ENCODE measurements around the gene GULP1.

The GULP1 gene

DNA sequence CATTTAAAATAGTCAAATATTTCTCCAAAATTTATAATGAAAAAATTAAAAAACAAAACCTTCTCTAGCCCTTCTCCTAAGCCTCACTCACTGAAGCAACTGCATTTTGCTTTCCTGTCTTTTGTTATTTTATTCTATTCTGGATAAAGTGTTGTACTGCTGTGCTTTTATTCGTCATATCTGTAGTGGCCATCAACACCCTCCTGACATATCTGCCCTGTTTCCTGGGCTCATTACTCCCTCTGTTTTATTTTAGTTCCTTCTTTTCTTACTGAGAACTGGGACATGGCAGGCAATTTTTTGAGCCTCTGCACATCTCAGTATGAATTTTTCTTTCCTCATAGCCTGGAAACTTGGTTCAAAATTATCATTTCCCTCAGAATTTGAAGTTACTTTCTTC is 224.2 kb downstream of the GULP1 start:
- Histone ChIP-seq H3K27ac (ENCODE audit: poor library complexity, severe bottlenecking) (no peak overlapping the region), H3K36me3 (ENCODE audit: low read depth) (no peaks in the 10 kb centered on the region)
- ATAC-seq (ENCODE audit: low read depth): no peak

DNA sequence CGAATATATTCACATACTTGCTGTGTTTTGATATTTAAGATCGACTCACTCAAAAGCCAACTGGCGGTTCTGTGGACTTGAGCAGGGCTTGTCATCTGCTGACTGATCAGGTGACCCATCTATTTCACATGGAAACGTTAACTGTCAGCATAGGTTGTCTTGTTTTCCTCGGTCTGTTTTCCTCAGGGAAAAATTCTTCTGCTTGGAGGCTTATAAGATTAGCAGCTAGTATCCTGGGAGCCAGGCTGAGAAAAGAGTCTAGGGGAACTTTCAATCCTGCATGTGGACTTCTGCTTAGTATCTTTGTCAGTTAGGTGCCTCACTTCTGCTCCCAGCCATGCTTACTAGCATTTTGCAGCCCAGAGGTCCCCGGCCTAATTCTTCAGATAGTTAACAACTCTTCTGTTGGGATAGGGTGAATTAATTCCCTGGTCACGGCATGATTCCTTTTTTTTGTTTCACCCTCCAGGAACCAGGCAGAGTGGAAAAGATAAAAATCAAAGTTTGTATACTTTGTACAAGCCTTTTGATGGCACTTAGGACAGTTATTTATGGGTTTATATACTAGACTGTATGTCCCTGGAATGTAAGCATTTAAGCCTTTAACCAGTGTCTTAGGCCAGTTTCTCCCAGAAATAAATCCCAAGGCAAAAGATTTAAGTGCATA is 226.0 kb downstream of the GULP1 start:
- ATAC-seq (ENCODE audit: low read depth) (no peak), DNase-seq (ENCODE audit: low spot score) (no peak)
- no peaks in the 10 kb centered on the region for H3K36me3 ChIP-seq (ENCODE audit: low read depth)
- peaks cover 3% of the 10 kb centered on the region for H3K4me1 ChIP-seq (ENCODE audit: insufficient read depth, poor library complexity, severe bottlenecking)
- TF ChIP-seq, protein P1, sequence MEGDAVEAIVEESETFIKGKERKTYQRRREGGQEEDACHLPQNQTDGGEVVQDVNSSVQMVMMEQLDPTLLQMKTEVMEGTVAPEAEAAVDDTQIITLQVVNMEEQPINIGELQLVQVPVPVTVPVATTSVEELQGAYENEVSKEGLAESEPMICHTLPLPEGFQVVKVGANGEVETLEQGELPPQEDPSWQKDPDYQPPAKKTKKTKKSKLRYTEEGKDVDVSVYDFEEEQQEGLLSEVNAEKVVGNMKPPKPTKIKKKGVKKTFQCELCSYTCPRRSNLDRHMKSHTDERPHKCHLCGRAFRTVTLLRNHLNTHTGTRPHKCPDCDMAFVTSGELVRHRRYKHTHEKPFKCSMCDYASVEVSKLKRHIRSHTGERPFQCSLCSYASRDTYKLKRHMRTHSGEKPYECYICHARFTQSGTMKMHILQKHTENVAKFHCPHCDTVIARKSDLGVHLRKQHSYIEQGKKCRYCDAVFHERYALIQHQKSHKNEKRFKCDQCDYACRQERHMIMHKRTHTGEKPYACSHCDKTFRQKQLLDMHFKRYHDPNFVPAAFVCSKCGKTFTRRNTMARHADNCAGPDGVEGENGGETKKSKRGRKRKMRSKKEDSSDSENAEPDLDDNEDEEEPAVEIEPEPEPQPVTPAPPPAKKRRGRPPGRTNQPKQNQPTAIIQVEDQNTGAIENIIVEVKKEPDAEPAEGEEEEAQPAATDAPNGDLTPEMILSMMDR (IDR thresholded peaks at IDR 0.05; ENCODE audit: poor library complexity, severe bottlenecking): no peak
- no peaks in the 10 kb centered on the region for H3K9me3 ChIP-seq (ENCODE audit: severe bottlenecking)
- no peaks in the 10 kb centered on the region for H3K27me3 ChIP-seq (ENCODE audit: insufficient read depth, poor library complexity, severe bottlenecking)
- H3K4me3 ChIP-seq (ENCODE audit: severe bottlenecking): no peak overlapping the region
- no peak overlapping the region for H3K27ac ChIP-seq (ENCODE audit: poor library complexity, severe bottlenecking)

More for the DNA sequence above, 224.2 kb downstream of the GULP1 start:
- peaks cover 3% of the 10 kb centered on the region for H3K4me1 ChIP-seq (ENCODE audit: insufficient read depth, poor library complexity, severe bottlenecking)
- no peak overlapping the region for H3K4me3 ChIP-seq (ENCODE audit: severe bottlenecking)
- no peak for DNase-seq (ENCODE audit: low spot score)
- no peaks in the 10 kb centered on the region for H3K9me3 ChIP-seq (ENCODE audit: severe bottlenecking)
- H3K27me3 ChIP-seq (ENCODE audit: insufficient read depth, poor library complexity, severe bottlenecking): no peaks in the 10 kb centered on the region
- TF ChIP-seq, protein P1 (IDR thresholded peaks at IDR 0.05; ENCODE audit: poor library complexity, severe bottlenecking): no peak

DNA sequence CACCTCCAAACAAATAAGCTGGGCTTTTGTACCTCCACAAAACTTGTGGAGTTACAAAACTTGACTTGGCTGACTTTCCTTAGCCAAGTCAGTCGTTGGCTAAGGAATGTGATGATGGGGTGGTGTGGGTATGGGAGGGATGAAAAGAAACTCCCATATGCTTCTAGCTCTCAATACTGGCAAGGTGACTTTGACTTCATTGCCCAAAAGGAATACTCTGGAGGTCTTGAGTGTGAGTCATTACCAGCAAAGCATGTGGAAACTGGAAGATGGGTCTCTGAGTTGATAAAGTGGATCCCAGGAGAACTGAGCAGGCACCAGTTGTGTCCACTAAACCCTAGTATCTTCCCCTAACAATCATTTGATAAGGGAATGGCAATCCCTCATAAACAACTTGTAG is 226.7 kb downstream of the GULP1 start:
- H3K27me3 ChIP-seq (ENCODE audit: insufficient read depth, poor library complexity, severe bottlenecking): no peaks in the 10 kb centered on the region
- DNase-seq (ENCODE audit: low spot score): no peak
- H3K27ac ChIP-seq (ENCODE audit: poor library complexity, severe bottlenecking): no peak overlapping the region
- TF ChIP-seq, protein P1 (IDR thresholded peaks at IDR 0.05; ENCODE audit: poor library complexity, severe bottlenecking): no peak
- H3K4me3 ChIP-seq (ENCODE audit: severe bottlenecking): no peak overlapping the region
- H3K36me3 ChIP-seq (ENCODE audit: low read depth): no peaks in the 10 kb centered on the region
- peak; percentile 31; the same call in 1 of the 3 replicates for ATAC-seq (ENCODE audit: low read depth)
- no peaks in the 10 kb centered on the region for H3K9me3 ChIP-seq (ENCODE audit: severe bottlenecking)
- peaks cover 3% of the 10 kb centered on the region for H3K4me1 ChIP-seq (ENCODE audit: insufficient read depth, poor library complexity, severe bottlenecking)

DNA sequence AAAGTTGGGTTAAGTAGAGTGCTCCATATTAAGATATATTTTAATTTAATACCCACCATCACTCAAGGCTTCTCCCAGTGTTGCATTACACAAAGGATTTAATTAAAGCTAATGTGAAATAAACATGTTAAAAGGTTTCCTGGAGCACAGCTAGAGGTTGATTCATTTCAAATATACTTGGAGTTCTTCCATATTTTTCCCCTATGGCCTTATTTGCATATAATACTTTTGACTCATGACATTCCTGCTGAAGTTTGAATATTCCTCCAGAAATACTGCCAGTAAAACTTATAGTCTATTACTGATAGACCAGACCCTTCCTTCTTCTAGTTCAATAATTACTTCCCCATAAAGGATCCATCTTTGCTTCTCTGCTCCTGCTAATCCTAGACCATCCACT is 227.5 kb downstream of the GULP1 start:
- Histone ChIP-seq H3K4me3 (ENCODE audit: severe bottlenecking) (no peak overlapping the region), H3K9me3 (ENCODE audit: severe bottlenecking) (no peaks in the 10 kb centered on the region), H3K27me3 (ENCODE audit: insufficient read depth, poor library complexity, severe bottlenecking) (no peaks in the 10 kb centered on the region), H3K36me3 (ENCODE audit: low read depth) (no peaks in the 10 kb centered on the region), H3K4me1 (ENCODE audit: insufficient read depth, poor library complexity, severe bottlenecking) (peaks cover 3% of the 10 kb centered on the region), H3K27ac (ENCODE audit: poor library complexity, severe bottlenecking) (no peak overlapping the region)
- DNase-seq (ENCODE audit: low spot score) (no peak), ATAC-seq (ENCODE audit: low read depth) (no peak)
- TF ChIP-seq, protein P1 (IDR thresholded peaks at IDR 0.05; ENCODE audit: poor library complexity, severe bottlenecking): no peak

DNA sequence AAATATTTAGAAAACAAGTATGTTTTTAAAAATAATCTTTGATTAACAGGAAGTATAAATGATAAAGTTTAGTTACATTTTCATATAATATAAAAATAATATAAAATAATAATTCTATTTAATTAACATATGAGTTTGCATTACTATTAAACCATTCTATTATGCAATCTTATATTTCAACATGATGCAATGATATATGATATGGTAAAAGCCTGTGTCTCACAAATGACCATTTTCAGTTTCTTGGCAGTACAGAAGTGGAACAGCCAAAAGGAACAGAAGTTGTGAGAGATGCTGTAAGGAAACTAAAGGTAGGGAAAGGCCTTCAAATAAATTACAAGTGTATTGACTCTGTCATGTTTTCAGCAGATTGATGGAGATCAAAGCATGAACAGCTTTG is 230.8 kb downstream of the GULP1 start:
- TF ChIP-seq, protein P1 (IDR thresholded peaks at IDR 0.05; ENCODE audit: poor library complexity, severe bottlenecking): no peak
- Histone ChIP-seq H3K4me3 (ENCODE audit: severe bottlenecking) (no peak overlapping the region), H3K9me3 (ENCODE audit: severe bottlenecking) (no peaks in the 10 kb centered on the region), H3K36me3 (ENCODE audit: low read depth) (no peaks in the 10 kb centered on the region), H3K27ac (ENCODE audit: poor library complexity, severe bottlenecking) (no peak overlapping the region), H3K4me1 (ENCODE audit: insufficient read depth, poor library complexity, severe bottlenecking) (peaks cover 3% of the 10 kb centered on the region), H3K27me3 (ENCODE audit: insufficient read depth, poor library complexity, severe bottlenecking) (no peaks in the 10 kb centered on the region)
- ATAC-seq (ENCODE audit: low read depth) (no peak), DNase-seq (ENCODE audit: low spot score) (no peak)

Measured in RWPE2 (cell line).